ENCODE results near the gene IGFBP4.

Gene IGFBP4

DNA sequence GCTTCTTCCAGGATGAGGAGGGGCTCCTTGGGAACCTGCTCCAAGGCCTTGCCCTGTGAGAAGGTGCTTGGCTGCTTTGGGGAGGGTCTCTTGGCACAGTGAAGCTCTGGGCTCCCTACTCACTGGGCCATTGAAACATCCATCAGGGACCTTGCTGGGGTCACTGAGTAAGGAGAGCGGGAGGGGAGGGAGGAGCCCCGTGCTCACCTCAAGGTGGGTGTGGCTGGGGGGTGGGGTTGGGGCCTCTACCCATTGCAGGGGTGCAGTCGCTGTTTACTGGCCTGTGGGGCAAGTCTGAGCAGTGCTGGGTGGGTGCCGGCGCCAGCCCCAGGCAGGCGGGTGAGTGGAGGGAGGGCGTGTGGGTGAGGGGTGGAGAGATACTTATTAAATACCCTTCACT is 48.2 kb downstream of the IGFBP4 start:
- H3K4me3 ChIP-seq (ENCODE audit: low read depth, low read length) = no peak overlapping the region
- TF ChIP-seq, protein P1, sequence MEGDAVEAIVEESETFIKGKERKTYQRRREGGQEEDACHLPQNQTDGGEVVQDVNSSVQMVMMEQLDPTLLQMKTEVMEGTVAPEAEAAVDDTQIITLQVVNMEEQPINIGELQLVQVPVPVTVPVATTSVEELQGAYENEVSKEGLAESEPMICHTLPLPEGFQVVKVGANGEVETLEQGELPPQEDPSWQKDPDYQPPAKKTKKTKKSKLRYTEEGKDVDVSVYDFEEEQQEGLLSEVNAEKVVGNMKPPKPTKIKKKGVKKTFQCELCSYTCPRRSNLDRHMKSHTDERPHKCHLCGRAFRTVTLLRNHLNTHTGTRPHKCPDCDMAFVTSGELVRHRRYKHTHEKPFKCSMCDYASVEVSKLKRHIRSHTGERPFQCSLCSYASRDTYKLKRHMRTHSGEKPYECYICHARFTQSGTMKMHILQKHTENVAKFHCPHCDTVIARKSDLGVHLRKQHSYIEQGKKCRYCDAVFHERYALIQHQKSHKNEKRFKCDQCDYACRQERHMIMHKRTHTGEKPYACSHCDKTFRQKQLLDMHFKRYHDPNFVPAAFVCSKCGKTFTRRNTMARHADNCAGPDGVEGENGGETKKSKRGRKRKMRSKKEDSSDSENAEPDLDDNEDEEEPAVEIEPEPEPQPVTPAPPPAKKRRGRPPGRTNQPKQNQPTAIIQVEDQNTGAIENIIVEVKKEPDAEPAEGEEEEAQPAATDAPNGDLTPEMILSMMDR (IDR thresholded peaks at IDR 0.05; ENCODE audit: borderline replicate concordance, insufficient read depth, low read depth, low read length) = no peak

DNA sequence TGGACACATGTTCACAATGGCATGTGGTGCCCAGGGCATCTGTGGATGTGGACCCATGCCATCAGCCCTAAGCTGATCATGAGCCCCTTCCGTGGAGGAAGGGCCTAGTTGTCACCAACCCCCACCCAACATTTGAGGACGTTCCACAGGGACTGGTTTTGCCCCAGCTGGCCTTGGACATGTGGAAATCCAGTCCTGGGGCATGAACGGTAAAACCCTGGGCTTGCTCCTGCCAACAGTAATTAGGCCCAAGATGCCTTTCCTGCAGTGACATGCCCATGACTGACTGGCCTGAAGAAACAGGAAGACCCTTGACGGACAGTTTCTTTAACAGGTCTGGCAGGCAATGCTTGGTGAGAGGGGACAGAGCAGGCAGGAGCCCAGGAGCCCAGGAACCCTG is 50.4 kb downstream of the IGFBP4 start:
- TF ChIP-seq, protein P1 (IDR thresholded peaks at IDR 0.05; ENCODE audit: borderline replicate concordance, insufficient read depth, low read depth, low read length) = no peak
- no peak overlapping the region for H3K4me3 ChIP-seq (ENCODE audit: low read depth, low read length)

DNA sequence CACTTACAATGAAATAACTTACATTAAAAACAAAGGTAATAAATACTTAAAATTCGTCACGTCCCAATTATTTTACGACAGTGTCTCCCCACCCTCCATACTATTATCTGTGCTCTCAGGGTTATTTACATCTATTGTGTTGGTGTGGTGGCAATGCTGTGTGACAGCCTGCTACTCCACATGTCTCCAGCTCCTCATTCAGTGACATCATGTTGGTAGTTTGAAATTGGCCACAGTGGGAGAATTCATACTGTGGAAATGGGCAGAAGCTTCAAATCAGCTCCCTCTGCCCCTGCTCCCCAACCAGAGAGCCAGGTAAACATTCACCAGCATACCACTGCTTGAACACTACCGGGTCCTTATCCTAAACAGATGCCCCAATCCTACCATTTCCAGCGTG is 51.9 kb downstream of the IGFBP4 start:
- TF ChIP-seq, protein P1 (IDR thresholded peaks at IDR 0.05; ENCODE audit: borderline replicate concordance, insufficient read depth, low read depth, low read length) = no peak
- H3K4me3 ChIP-seq (ENCODE audit: low read depth, low read length) = no peak overlapping the region

DNA sequence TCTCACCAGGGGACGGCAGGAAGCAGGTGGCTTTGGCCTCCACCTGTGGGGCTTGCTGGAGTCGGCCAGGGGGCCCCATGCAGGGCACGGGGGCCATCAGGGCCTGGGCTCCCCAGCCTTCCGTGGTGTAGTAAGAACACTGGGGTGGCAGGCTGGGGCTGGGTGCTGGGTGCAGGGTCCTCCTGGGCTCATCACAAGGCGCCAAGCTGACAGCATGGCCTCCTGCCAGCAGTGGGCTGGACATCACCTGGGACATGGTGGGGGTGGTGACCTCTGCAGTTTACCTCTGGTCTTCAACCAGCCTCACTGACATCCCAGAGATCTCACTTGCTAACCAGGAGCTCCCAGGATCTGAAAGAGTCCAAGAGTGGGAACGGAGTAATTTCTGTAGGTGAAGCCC is 52.9 kb downstream of the IGFBP4 start:
- H3K4me3 ChIP-seq (ENCODE audit: low read depth, low read length) = no peak overlapping the region
- TF ChIP-seq, protein P1 (IDR thresholded peaks at IDR 0.05; ENCODE audit: borderline replicate concordance, insufficient read depth, low read depth, low read length) = no peak

DNA sequence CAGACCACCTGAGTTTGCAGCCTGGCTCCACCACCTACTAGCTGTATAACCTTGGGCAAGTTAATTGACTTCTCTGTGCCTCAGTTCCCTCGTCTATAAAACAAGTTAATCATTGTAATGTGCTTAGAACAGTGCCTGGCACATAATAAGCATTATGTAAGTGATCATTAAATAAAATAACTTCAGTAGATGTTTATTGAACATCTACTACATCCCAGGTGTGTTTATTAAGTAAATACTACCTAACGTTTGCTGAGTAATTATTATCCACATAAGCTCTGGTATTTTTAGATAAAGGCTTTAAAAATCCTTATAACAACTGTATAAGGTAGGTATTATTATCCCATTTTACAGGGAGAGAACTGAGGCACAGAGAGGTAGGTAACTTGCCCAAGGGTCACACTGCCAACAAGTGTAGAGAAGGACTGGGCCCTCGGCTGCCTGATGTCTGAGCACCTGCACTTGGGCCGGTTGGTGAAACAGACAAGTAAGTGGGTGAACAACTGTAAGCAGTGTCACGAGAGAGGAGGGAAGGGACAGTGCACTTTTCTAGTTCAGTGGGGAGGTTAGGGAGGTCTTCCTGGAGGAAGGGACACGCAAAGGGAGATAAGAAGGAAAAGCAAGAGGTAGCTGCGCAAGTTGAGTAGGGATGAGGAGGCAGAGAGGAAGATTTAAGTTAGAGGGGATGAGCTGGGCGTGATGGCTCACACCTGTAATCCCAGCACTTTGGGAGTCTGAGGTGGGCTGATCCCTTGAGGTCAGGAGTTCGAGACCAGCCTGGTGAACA is 53.6 kb downstream of the IGFBP4 start:
- H3K4me3 ChIP-seq (ENCODE audit: low read depth, low read length) = no peak overlapping the region

DNA sequence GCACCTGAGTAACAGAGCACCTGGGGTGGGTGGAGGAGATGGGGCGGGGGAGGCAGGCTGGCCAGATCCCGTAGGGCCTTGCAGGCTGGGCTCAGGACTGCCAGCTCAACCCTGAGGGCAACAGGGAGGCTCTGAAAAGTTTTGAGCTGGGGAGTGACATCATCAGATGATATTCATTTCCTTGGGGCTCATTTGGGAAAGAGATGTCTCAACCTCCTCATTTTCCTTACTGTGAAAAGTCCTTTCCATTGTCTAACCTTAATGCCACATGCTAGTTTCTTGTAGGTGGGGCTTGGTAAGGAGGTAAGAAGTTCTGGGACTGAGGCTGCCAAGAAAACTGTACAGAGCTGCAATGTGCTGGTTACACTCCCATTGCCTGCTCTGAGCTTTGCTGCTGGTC is 54.4 kb downstream of the IGFBP4 start:
- TF ChIP-seq, protein P1 (IDR thresholded peaks at IDR 0.05; ENCODE audit: borderline replicate concordance, insufficient read depth, low read depth, low read length) = no peak
- no peak overlapping the region for H3K4me3 ChIP-seq (ENCODE audit: low read depth, low read length)

More for the DNA sequence above, 53.6 kb downstream of the IGFBP4 start:
- TF ChIP-seq, protein P1 (IDR thresholded peaks at IDR 0.05; ENCODE audit: borderline replicate concordance, insufficient read depth, low read depth, low read length) = no peak
